Measurements from ENCODE around the gene GSE1.

The GSE1 gene

DNA sequence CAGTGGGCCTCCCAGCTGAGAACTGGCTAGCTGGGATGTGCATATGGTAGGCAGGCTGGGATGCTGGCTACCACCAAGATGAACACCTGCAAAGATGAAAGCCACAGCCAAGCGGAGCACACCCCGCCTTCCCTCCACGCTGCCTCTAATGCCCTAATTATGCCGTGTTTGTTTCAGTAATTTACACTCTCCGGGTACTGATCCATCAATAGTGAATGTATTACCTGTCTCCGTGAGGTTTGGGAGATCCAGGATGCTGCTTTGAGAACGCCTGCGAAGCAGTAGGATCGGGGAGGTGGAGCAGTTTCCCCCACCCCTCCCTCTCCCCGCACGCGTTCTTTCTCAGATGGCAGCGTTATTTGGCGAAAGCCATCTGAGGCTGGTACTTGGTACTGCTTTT lies 28.9 kb upstream of the GSE1 start:
- no peak for TF ChIP-seq EZH2phosphoT487 (IDR thresholded peaks at IDR 0.05; ENCODE audit: borderline replicate concordance, low read length)
- TF ChIP-seq, protein P1, sequence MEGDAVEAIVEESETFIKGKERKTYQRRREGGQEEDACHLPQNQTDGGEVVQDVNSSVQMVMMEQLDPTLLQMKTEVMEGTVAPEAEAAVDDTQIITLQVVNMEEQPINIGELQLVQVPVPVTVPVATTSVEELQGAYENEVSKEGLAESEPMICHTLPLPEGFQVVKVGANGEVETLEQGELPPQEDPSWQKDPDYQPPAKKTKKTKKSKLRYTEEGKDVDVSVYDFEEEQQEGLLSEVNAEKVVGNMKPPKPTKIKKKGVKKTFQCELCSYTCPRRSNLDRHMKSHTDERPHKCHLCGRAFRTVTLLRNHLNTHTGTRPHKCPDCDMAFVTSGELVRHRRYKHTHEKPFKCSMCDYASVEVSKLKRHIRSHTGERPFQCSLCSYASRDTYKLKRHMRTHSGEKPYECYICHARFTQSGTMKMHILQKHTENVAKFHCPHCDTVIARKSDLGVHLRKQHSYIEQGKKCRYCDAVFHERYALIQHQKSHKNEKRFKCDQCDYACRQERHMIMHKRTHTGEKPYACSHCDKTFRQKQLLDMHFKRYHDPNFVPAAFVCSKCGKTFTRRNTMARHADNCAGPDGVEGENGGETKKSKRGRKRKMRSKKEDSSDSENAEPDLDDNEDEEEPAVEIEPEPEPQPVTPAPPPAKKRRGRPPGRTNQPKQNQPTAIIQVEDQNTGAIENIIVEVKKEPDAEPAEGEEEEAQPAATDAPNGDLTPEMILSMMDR (IDR thresholded peaks at IDR 0.05; ENCODE audit: low read depth, low read length, poor library complexity, severe bottlenecking): no peak
- H3K36me3 ChIP-seq (ENCODE audit: control insufficient read depth, low read length): no peaks in the 10 kb centered on the region
- H3K27me3 ChIP-seq (ENCODE audit: control insufficient read depth, low read length): no peaks in the 10 kb centered on the region
- no peaks in the 10 kb centered on the region for H3K9me3 ChIP-seq (ENCODE audit: control insufficient read depth, insufficient read depth, low read length)
- H3K79me2 ChIP-seq (ENCODE audit: control insufficient read depth, low read length): no peaks in the 10 kb centered on the region
- no peaks in the 10 kb centered on the region for H3K9me2 ChIP-seq (replicated peaks; ENCODE audit: control insufficient read depth, low read length)
- no peak overlapping the region for H3K4me3 ChIP-seq (ENCODE audit: low read length)
- no peaks in the 10 kb centered on the region for H3K4me1 ChIP-seq (ENCODE audit: control insufficient read depth, low read length)
- H3K27ac ChIP-seq (ENCODE audit: low read depth, low read length): no peak overlapping the region
- H3F3A ChIP-seq (ENCODE audit: control insufficient read depth, insufficient read depth): no peaks in the 10 kb centered on the region
- no peak overlapping the region for H3K4me2 ChIP-seq (ENCODE audit: low read length)
- no peaks in the 10 kb centered on the region for H4K20me1 ChIP-seq (ENCODE audit: control insufficient read depth, insufficient read depth, low read depth, low read length)

DNA sequence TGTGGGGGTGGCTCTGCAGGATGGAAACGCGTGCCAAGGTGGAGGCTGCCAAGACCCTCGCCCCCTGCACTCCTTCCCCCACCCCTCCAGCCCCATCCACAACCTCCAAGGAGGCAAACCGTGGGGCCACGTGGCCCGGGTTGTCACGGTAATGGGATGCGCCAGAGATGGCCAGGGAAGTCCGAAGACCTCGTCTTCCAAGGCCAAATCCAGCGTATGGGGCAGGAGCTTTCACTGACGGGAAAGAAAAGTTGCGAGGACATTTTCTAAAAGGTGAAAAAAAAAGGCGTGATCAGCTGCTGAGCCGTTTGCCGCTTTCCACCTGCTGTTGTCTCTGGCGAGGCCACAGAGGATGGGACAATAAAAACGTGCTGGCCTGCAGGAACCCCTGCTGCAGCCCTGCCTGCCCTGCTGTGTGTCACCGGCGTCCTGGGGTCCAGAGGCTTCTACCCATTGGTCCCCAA lies 28.3 kb upstream of the GSE1 start:
- H3K27ac ChIP-seq (ENCODE audit: low read depth, low read length): no peak overlapping the region
- no peaks in the 10 kb centered on the region for H3K9me3 ChIP-seq (ENCODE audit: control insufficient read depth, insufficient read depth, low read length)
- H3K4me2 ChIP-seq (ENCODE audit: low read length): no peak overlapping the region
- no peaks in the 10 kb centered on the region for H3K79me2 ChIP-seq (ENCODE audit: control insufficient read depth, low read length)
- no peaks in the 10 kb centered on the region for H3K36me3 ChIP-seq (ENCODE audit: control insufficient read depth, low read length)
- H3F3A ChIP-seq (ENCODE audit: control insufficient read depth, insufficient read depth): no peaks in the 10 kb centered on the region
- H3K9me2 ChIP-seq (replicated peaks; ENCODE audit: control insufficient read depth, low read length): no peaks in the 10 kb centered on the region
- H3K27me3 ChIP-seq (ENCODE audit: control insufficient read depth, low read length): no peaks in the 10 kb centered on the region
- no peaks in the 10 kb centered on the region for H4K20me1 ChIP-seq (ENCODE audit: control insufficient read depth, insufficient read depth, low read depth, low read length)
- no peaks in the 10 kb centered on the region for H3K4me1 ChIP-seq (ENCODE audit: control insufficient read depth, low read length)
- TF ChIP-seq, protein P1 (IDR thresholded peaks at IDR 0.05; ENCODE audit: low read depth, low read length, poor library complexity, severe bottlenecking): no peak
- TF ChIP-seq EZH2phosphoT487 (IDR thresholded peaks at IDR 0.05; ENCODE audit: borderline replicate concordance, low read length): no peak
- H3K4me3 ChIP-seq (ENCODE audit: low read length): no peak overlapping the region

DNA sequence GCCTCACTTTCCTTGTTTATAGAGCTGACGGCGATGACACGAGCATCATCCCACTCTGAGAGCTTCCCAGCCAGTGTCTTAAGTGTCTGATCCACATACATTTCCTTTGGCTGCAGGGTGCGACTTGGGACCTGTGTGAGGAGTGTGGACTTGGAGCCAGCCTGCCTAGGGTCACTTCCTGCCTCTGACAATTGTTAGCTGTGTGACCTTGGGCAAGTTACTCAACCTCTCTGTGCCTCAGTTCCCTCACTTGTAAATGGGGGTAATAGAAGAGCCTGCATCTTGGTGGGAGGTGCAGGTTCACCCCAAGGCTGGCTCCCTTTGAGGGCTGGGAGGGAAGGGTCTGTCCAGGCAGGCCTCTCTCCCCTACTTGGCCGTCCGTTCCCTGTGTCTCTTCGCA lies 27.4 kb upstream of the GSE1 start:
- H3K79me2 ChIP-seq (ENCODE audit: control insufficient read depth, low read length): no peaks in the 10 kb centered on the region
- H3K4me1 ChIP-seq (ENCODE audit: control insufficient read depth, low read length): no peaks in the 10 kb centered on the region
- no peaks in the 10 kb centered on the region for H4K20me1 ChIP-seq (ENCODE audit: control insufficient read depth, insufficient read depth, low read depth, low read length)
- H3K4me3 ChIP-seq (ENCODE audit: low read length): no peak overlapping the region
- no peak overlapping the region for H3K4me2 ChIP-seq (ENCODE audit: low read length)
- no peaks in the 10 kb centered on the region for H3K9me3 ChIP-seq (ENCODE audit: control insufficient read depth, insufficient read depth, low read length)
- no peaks in the 10 kb centered on the region for H3K27me3 ChIP-seq (ENCODE audit: control insufficient read depth, low read length)
- H3K27ac ChIP-seq (ENCODE audit: low read depth, low read length): no peak overlapping the region
- no peaks in the 10 kb centered on the region for H3K9me2 ChIP-seq (replicated peaks; ENCODE audit: control insufficient read depth, low read length)
- no peaks in the 10 kb centered on the region for H3F3A ChIP-seq (ENCODE audit: control insufficient read depth, insufficient read depth)
- H3K36me3 ChIP-seq (ENCODE audit: control insufficient read depth, low read length): no peaks in the 10 kb centered on the region
- TF ChIP-seq EZH2phosphoT487 (IDR thresholded peaks at IDR 0.05; ENCODE audit: borderline replicate concordance, low read length): no peak
- TF ChIP-seq, protein P1 (IDR thresholded peaks at IDR 0.05; ENCODE audit: low read depth, low read length, poor library complexity, severe bottlenecking): no peak

Data from DOHH2 (cell line).